HepG2 (cell line): ENCODE measurements around the gene LCN1. TPM values are rescaled to one million over a fixed set of nuclear protein-coding genes. Genes with fewer than 3 reads are reported as not detected.
A peak's percentile ranks its signal among the peaks of the same experiment; 100 is the strongest.

Experiments
- ATAC-seq: fragments of 200-7000 bp; cut with Tn5 transposase; 3 replicates; pipeline ENCODE4 v1.9.1; 2020; ENCODE audit warnings: mild to moderate bottlenecking, moderate library complexity
- BruUV-seq: library from RNA; stranded (reverse); fragments of 400-500 nt; replicated peaks from 2 replicates; lab custom pipeline; 2021; lab: Mats Ljungman, UMichigan
- CTCF ChIA-PET: fragments of 300-600 bp; formaldehyde crosslinking; extraction: SDS; loops from one replicate; lab custom pipeline; 2021; ENCODE audit warnings: low total read pairs, inconsistent platforms, low intra/inter-chr PET ratio; lab: Yijun Ruan, JAX
- POLR2A ChIA-PET: fragments of 350-600 bp; sonication (Branson Sonifier 250); formaldehyde crosslinking; loops from one replicate; lab custom pipeline; 2020; ENCODE audit warnings: antibody characterized with exemption, inconsistent platforms; lab: Yijun Ruan, JAX
- DNase-seq: peaks from one replicate; pipeline ENCODE4 v3.0.0-alpha.2; 2015; ENCODE audit warnings: low spot score
- FAIRE-seq: peaks from 3 replicates; lab custom pipeline; 2011; peaks lifted over from hg19 to GRCh38; lab: Jason Lieb, UNC
- H2AFZ ChIP-seq: one replicate; pipeline ENCODE4 v1.6.1; 2011; ENCODE audit warnings: low read length, inconsistent platforms
- H3K27ac ChIP-seq: fragments of 300-600 bp; 3 replicates; pipeline ENCODE4 v1.8.0; 2011; ENCODE audit warnings: mixed run types, mild to moderate bottlenecking, mixed read lengths, low read length, inconsistent platforms; ENCODE audit not compliant: insufficient read depth; ENCODE audit errors: extremely low read length
- H3K27me3 ChIP-seq, 2 experiments: fragments of 200-600 bp in 1 of 2; 2 replicates in 1 of 2; 3 replicates in 1 of 2; pipeline versions ENCODE4 v1.6.0 to v1.8.0; 2011; ENCODE audit warnings: low read length in 2 of 2, mild to moderate bottlenecking in 2 of 2, moderate library complexity in 2 of 2, inconsistent platforms in 1 of 2; ENCODE audit not compliant: insufficient read depth in 2 of 2, control insufficient read depth in 1 of 2
- H3K36me3 ChIP-seq, 2 experiments: fragments of 200-600 bp in 1 of 2; replicated peaks in 1 of 2; 2 replicates in 1 of 2; 3 replicates in 1 of 2; pipeline versions ENCODE4 v1.5.1 to v1.8.0; 2011; ENCODE audit warnings: low read length in 2 of 2, inconsistent platforms in 1 of 2; ENCODE audit not compliant: insufficient read depth in 2 of 2, control insufficient read depth in 1 of 2
- H3K4me1 ChIP-seq: 2 replicates; pipeline ENCODE4 v1.5.1; 2012; ENCODE audit warnings: low read length, inconsistent platforms; ENCODE audit not compliant: insufficient read depth
- H3K4me2 ChIP-seq: 2 replicates; pipeline ENCODE4 v1.6.0; 2011; ENCODE audit warnings: low read depth, low read length, inconsistent platforms
- H3K4me3 ChIP-seq, 3 experiments: fragments of 200-600 bp in 1 of 3; sonication (generic), shearing (Covaris generic) in 1 of 3; replicated peaks in 1 of 3; 2 replicates each; pipeline ENCODE4 v1.5.1; 2011 to 2016; ENCODE audit warnings: low read length in 3 of 3, inconsistent platforms in 2 of 3, low read depth in 2 of 3, mild to moderate bottlenecking in 2 of 3, control low read depth in 1 of 3, mixed read lengths in 1 of 3; ENCODE audit not compliant: insufficient read depth in 1 of 3
- H3K79me2 ChIP-seq: one replicate; pipeline ENCODE4 v1.6.1; 2011; ENCODE audit warnings: low read length, inconsistent platforms; ENCODE audit not compliant: insufficient read depth
- H3K9ac ChIP-seq: 2 replicates; pipeline ENCODE4 v1.6.0; 2011; ENCODE audit warnings: mild to moderate bottlenecking, low read depth, low read length, inconsistent platforms; ENCODE audit not compliant: insufficient read depth
- H3K9me3 ChIP-seq: 2 replicates; pipeline ENCODE4 v1.5.1; 2012; ENCODE audit warnings: mild to moderate bottlenecking, low read length
- H4K20me1 ChIP-seq: 2 replicates; pipeline ENCODE4 v1.6.0; 2011; ENCODE audit warnings: inconsistent platforms, mild to moderate bottlenecking, low read length, moderate library complexity; ENCODE audit not compliant: insufficient read depth
- ADNP ChIP-seq: sonication (generic); formaldehyde crosslinking; IDR thresholded peaks from 2 replicates; pipeline ENCODE4 v1.4.0; 2020; ENCODE audit warnings: missing genetic modification reagents
- GATAD1 ChIP-seq: IDR thresholded peaks from 2 replicates; pipeline ENCODE4 v1.6.1; 2016; ENCODE audit warnings: missing genetic modification reagents, missing compliant biosample characterization
- JUND ChIP-seq: sonication (generic); formaldehyde crosslinking; IDR thresholded peaks from 2 replicates; pipeline ENCODE4 v1.8.0; 2022; ENCODE audit warnings: mild to moderate bottlenecking, missing genetic modification reagents
- MNT ChIP-seq: fragments of 450-650 bp; IDR thresholded peaks from 2 replicates; pipeline ENCODE4 v1.6.1; 2016
- MXD1 ChIP-seq: sonication (generic); formaldehyde crosslinking; IDR thresholded peaks from 2 replicates; pipeline ENCODE4 v1.4.0; 2020; ENCODE audit warnings: mild to moderate bottlenecking, missing genetic modification reagents
- SALL1 ChIP-seq: sonication (generic); formaldehyde crosslinking; IDR thresholded peaks from 2 replicates; pipeline ENCODE4 v1.8.0; 2022; ENCODE audit warnings: mild to moderate bottlenecking, missing genetic modification reagents
- SIN3A ChIP-seq: IDR thresholded peaks from 2 replicates; pipeline ENCODE4 v1.6.1; 2011; ENCODE audit warnings: low read depth, mild to moderate bottlenecking, control low read depth, low read length, borderline replicate concordance
- SMAD1 ChIP-seq: sonication (generic); formaldehyde crosslinking; IDR thresholded peaks from 2 replicates; pipeline ENCODE4 v1.4.0; 2020; ENCODE audit warnings: missing genetic modification reagents, low read depth, mild to moderate bottlenecking, borderline replicate concordance
- SOX13 ChIP-seq, 3 experiments: fragments of 450-650 bp in 1 of 3; sonication (generic) in 1 of 3; formaldehyde crosslinking in 1 of 3; IDR thresholded peaks in 2 of 3; conservative IDR thresholded peaks in 1 of 3; 2 replicates each; pipeline versions ENCODE4 v1.5.0 to v1.6.1; 2016 to 2020; ENCODE audit warnings: antibody characterized with exemption in 1 of 3, mild to moderate bottlenecking in 1 of 3, missing compliant biosample characterization in 1 of 3, missing genetic modification reagents in 1 of 3, moderate library complexity in 1 of 3
- TCF7 ChIP-seq: sonication (generic); IDR thresholded peaks from 2 replicates; pipeline ENCODE4 v1.6.1; 2016; ENCODE audit warnings: antibody characterized with exemption, low read depth
- ZNF142 ChIP-seq: sonication (generic); formaldehyde crosslinking; IDR thresholded peaks from 2 replicates; pipeline ENCODE4 v1.4.0; 2020; ENCODE audit warnings: missing genetic modification reagents
- ZNF143 ChIP-seq: sonication (generic); formaldehyde crosslinking; IDR thresholded peaks from 2 replicates; pipeline ENCODE4 v1.4.0; 2020; ENCODE audit warnings: missing genetic modification reagents
- ZNF263 ChIP-seq: sonication (generic); formaldehyde crosslinking; IDR thresholded peaks from 2 replicates; pipeline ENCODE4 v1.4.0; 2020; ENCODE audit warnings: missing genetic modification reagents
- ZNF337 ChIP-seq: sonication (generic); formaldehyde crosslinking; IDR thresholded peaks from 2 replicates; pipeline ENCODE4 v1.5.1; 2020; ENCODE audit warnings: missing genetic modification reagents, low read depth, mild to moderate bottlenecking, borderline replicate concordance
- ZNF569 ChIP-seq: sonication (generic); formaldehyde crosslinking; IDR thresholded peaks from 2 replicates; pipeline ENCODE4 v1.5.0; 2020; ENCODE audit warnings: mild to moderate bottlenecking, missing genetic modification reagents, moderate library complexity, borderline replicate concordance
- WGBS: methylation state at CpG from one replicate; pipeline ENCODE4 v1.1.6; 2017; ENCODE audit warnings: low lambda C conversion rate; 5-methylcytosine and 5-hydroxymethylcytosine counted together
- in situ Hi-C: cut with HindIII; loops from 2 replicates; pipeline ENCODE4 v1.10.0; 2017; ENCODE audit warnings: low pct_unique_long_range_greater_than_20kb; ENCODE audit not compliant: extremely low pct_ligation_motif_present
- intact Hi-C: fragments of 100-400 bp; cut with micrococcal nuclease; formaldehyde crosslinking; loops from one replicate; pipeline ENCODE4 v1.10.0; 2022; ENCODE audit not compliant: unreplicated experiment
- polyA plus RNA-seq, 8 experiments: library from polyadenylated mRNA; depleted of rRNA in 3 of 8; stranded (reverse) in 7 of 8; unstranded in 1 of 8; fragments of >200 nt; fragmentation: Illumina TruSeq in 4 of 8; extraction: Trizol in 4 of 8; gene quantifications; 2 replicates each; pipeline versions ENCODE4 v1.2.1 to v1.2.3, GENCODE V29; 2011 to 2016; ENCODE audit warnings: low read depth in 4 of 8, missing spikeins in 1 of 8, mixed read lengths in 1 of 8; ENCODE audit not compliant: insufficient read depth in 1 of 8
- total RNA-seq, 5 experiments: library from RNA; depleted of rRNA; stranded (reverse); fragments of >200 nt; fragmentation: Illumina TruSeq; extraction: Trizol; gene quantifications; 2 replicates each; pipeline ENCODE4 v1.2.3, GENCODE V29; 2016; ENCODE audit warnings: low read depth in 1 of 5

LCN1 gene
- total and polyA plus RNA-seq, 2 of the 13 experiments (the other 11 are each of a cell fraction or from before 2014, with no cell fraction given), result not detected

GRCh38 chr9:135499326-135500070, 21.7 kb upstream of the LCN1 start:
- Histone ChIP-seq H3K79me2 (peaks cover 10% of the 10 kb centered on the region), H3K36me3 (peaks cover 13 to 20% of the 10 kb centered on the region in 2 experiments), H2AFZ (no peak overlapping the region), H3K9me3 (no peaks in the 10 kb centered on the region), H3K9ac (peak overlapping the region; percentile 89), H3K27me3 (no peaks in the 10 kb centered on the region), H3K27ac (peak overlapping the region; percentile 37), H3K4me3 (peak overlapping the region; percentile 80 to 96 (median 92)), H4K20me1 (peaks cover 11% of the 10 kb centered on the region; the same call in 1 of the 2 replicates), H3K4me2 (peak overlapping the region; percentile 99), H3K4me1 (peaks cover 24% of the 10 kb centered on the region)
- 0% methylated on average over 13 of the region's 58 CpGs for WGBS
- peak; percentile 85 for DNase-seq
- in situ Hi-C loops, result no loop called here
- no peak for FAIRE-seq
- no TSS peak for BruUV-seq
- intact Hi-C loops, result loop anchor here (1.0 to 2.0 kb wide), 2 partner anchors 8 to 19 kb away; no protein-coding TSS in a partner anchor
- ChIA-PET POLR2A (interaction anchor here (0.8 to 2.3 kb wide), 3 partner anchors 8 to 19 kb away, joined by 3 to 12 read pairs (median 6); no protein-coding TSS in a partner anchor), CTCF (no interaction called here)
- ATAC-seq, result peak; percentile 83
- TF ChIP-seq SALL1 (peak; percentile 47; the same call in 1 of the 2 replicates), JUND (peak; percentile 56; the same call in 1 of the 2 replicates), SOX13 (IDR thresholded peaks at IDR 0.05) (no peak), SOX13 (CRISPR knock-in tag; conservative IDR thresholded peaks at IDR 0.05 in 1 of 2, IDR thresholded peaks at IDR 0.05 in 1 of 2) (0 out of 4 replicates have a peak, but pooled peaks of 1 of the 2 experiments have one; percentile 22), ZNF143 (CRISPR knock-in tag) (no peak), ZNF569 (CRISPR knock-in tag) (no peak), SMAD1 (CRISPR knock-in tag) (0 out of 2 replicates have a peak, but pooled peaks have one; percentile 59), ZNF142 (CRISPR knock-in tag) (no peak), MXD1 (peak; percentile 75; the same call in 1 of the 2 replicates), ZNF263 (peak; percentile 89), ZNF337 (no peak), SIN3A (peak; percentile 97), ADNP (CRISPR knock-in tag) (no peak), TCF7 (no peak), GATAD1 (peak; percentile 56; the same call in 1 of the 2 replicates), MNT (peak; percentile 78)
